H1 (cell line): ENCODE data around the gene IL9.

ENCODE experiments used
- CEBPB ChIP-seq: IDR thresholded peaks from 2 replicates; pipeline ENCODE4 v1.6.1; 2012; ENCODE audit warnings: low read depth, low read length
- TF ChIP-seq, protein P1 (sequence below): IDR thresholded peaks from 2 replicates; pipeline ENCODE4 v1.6.1; 2011; ENCODE audit warnings: low read length, improper control_type of control experiment

DNA sequence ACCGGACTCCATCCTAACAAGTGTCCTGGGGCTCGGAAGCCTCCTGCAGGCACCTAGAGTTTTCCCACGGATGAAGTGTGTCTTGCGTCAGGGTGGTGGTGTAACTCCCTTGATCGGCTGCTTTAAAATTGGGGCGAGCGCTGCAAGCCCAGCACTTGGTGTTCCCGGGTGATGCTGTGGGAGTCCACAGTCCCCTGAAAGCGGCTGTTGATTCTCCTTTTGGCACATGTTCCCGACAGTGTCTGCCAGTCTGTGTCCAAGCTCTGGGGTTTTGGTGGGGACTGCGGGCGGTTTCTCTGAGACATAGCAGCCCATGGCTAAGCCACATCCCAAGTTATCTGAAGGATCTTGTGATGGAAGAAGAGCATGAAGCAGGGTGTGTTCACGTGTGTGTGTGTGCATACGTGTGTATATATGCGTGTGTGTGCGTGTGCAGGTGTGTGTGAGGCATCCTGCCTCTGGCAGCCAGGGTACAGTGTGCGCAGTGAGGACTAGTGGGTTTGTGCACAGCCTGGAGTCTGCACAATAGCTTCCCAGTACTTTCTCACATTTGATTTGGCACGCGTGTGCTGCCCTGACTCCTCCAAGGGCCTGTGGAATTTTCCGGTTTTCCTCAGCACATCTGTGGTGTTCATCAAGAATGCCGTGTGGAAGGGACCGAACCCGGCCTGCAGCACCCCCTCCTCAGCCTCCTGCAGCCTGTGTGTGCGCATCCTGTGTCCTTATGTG, 44.3 kb downstream of the IL9 start:
- TF ChIP-seq, protein P1, sequence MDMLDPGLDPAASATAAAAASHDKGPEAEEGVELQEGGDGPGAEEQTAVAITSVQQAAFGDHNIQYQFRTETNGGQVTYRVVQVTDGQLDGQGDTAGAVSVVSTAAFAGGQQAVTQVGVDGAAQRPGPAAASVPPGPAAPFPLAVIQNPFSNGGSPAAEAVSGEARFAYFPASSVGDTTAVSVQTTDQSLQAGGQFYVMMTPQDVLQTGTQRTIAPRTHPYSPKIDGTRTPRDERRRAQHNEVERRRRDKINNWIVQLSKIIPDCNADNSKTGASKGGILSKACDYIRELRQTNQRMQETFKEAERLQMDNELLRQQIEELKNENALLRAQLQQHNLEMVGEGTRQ, result no peak
- no peak for TF ChIP-seq CEBPB
